GM12878 (cell line): ENCODE measurements around the gene GPBAR1. TPM values are rescaled to one million over a fixed set of nuclear protein-coding genes. Genes with fewer than 3 reads are reported as not detected.
A peak's percentile ranks its signal among the peaks of the same experiment; 100 is the strongest.

ENCODE experiments used
- BCL11A ChIP-seq: IDR thresholded peaks from 2 replicates; pipeline ENCODE4 v1.6.1; 2011; ENCODE audit warnings: low read depth, low read length
- BHLHE40 ChIP-seq, 2 experiments: fragments of 450-650 bp in 1 of 2; IDR thresholded peaks; 2 replicates each; pipeline ENCODE4 v1.6.1; 2011 to 2017; ENCODE audit warnings: low read depth in 2 of 2, borderline replicate concordance in 1 of 2, improper control_type of control experiment in 1 of 2, low read length in 1 of 2, mild to moderate bottlenecking in 1 of 2
- ESRRA ChIP-seq: IDR thresholded peaks from 2 replicates; pipeline ENCODE4 v1.6.1; 2012; ENCODE audit warnings: mild to moderate bottlenecking, low read length, improper control_type of control experiment
- FOXM1 ChIP-seq: IDR thresholded peaks from 2 replicates; pipeline ENCODE4 v1.6.1; 2012; ENCODE audit warnings: low read depth, mild to moderate bottlenecking, inconsistent platforms, low read length, moderate library complexity
- GABPA ChIP-seq: IDR thresholded peaks from 2 replicates; pipeline ENCODE4 v1.6.1; 2014; ENCODE audit warnings: antibody characterized with exemption, low read depth, mild to moderate bottlenecking, inconsistent platforms
- HCFC1 ChIP-seq: fragments of 150-350 bp; IDR thresholded peaks from 2 replicates; pipeline ENCODE4 v1.6.1; 2014; ENCODE audit warnings: low read length
- HDAC2 ChIP-seq: fragments of 200-600 bp; sonication (generic); IDR thresholded peaks from 2 replicates; pipeline ENCODE4 v1.6.1; 2017
- KLF5 ChIP-seq: fragments of 450-650 bp; IDR thresholded peaks from 2 replicates; pipeline ENCODE4 v1.6.1; 2014; ENCODE audit warnings: mild to moderate bottlenecking; ENCODE audit not compliant: partially characterized antibody
- NFYB ChIP-seq: IDR thresholded peaks from 2 replicates; pipeline ENCODE4 v1.6.1; 2011; ENCODE audit warnings: low read depth, mild to moderate bottlenecking, low read length, improper control_type of control experiment, moderate library complexity; ENCODE audit not compliant: insufficient read depth
- NR2C1 ChIP-seq: fragments of 450-650 bp; IDR thresholded peaks from 2 replicates; pipeline ENCODE4 v1.6.1; 2017; ENCODE audit warnings: antibody characterized with exemption, mild to moderate bottlenecking, moderate library complexity
- NR2C2 ChIP-seq: IDR thresholded peaks from 2 replicates; pipeline ENCODE4 v1.6.1; 2011; ENCODE audit warnings: borderline replicate concordance, low read depth; ENCODE audit not compliant: control insufficient read depth, insufficient read length
- NRF1 ChIP-seq: conservative IDR thresholded peaks from 2 replicates; pipeline ENCODE4 v1.6.1; 2011; ENCODE audit warnings: mild to moderate bottlenecking, low read depth, low read length, improper control_type of control experiment
- SP1 ChIP-seq: IDR thresholded peaks from one replicate; pipeline ENCODE4 v1.6.1; 2011; ENCODE audit warnings: low read depth, low read length
- SPI1 ChIP-seq: IDR thresholded peaks from 2 replicates; pipeline ENCODE4 v1.6.1; 2011; ENCODE audit warnings: low read depth, mild to moderate bottlenecking, low read length, moderate library complexity, borderline replicate concordance; ENCODE audit not compliant: insufficient read depth
- STAT1 ChIP-seq: fragments of 450-650 bp; conservative IDR thresholded peaks from 2 replicates; pipeline ENCODE4 v1.6.1; 2014; ENCODE audit warnings: antibody characterized with exemption, mild to moderate bottlenecking
- TBL1XR1 ChIP-seq: IDR thresholded peaks from 2 replicates; pipeline ENCODE4 v1.6.1; 2012; ENCODE audit warnings: low read depth, low read length, improper control_type of control experiment
- polyA plus RNA-seq, 11 experiments: library from polyadenylated mRNA; depleted of rRNA in 4 of 11; unstranded in 6 of 11; stranded (reverse) in 5 of 11; fragments of >200 nt; fragmentation: Nextera tagmentation in 4 of 11; fragmentation: Illumina TruSeq in 1 of 11; extraction: Ambion mirVana in 4 of 11; extraction: Trizol in 1 of 11; gene quantifications; 1 replicate in 1 of 11; 2 replicates in 10 of 11; pipeline versions ENCODE4 v1.2.1 to v1.2.3, GENCODE V29; 2011 to 2016; ENCODE audit warnings: inconsistent platforms in 2 of 11, missing spikeins in 2 of 11, low read depth in 1 of 11
- total RNA-seq, 4 experiments: library from RNA; depleted of rRNA in 3 of 4; stranded (reverse); fragments of >200 nt in 3 of 4; fragmentation: Illumina TruSeq in 1 of 4; extraction: Trizol in 1 of 4; gene quantifications; 2 replicates each; pipeline versions ENCODE4 v1.2.1 to v1.2.3, GENCODE V29; 2013 to 2021
- TF ChIP-seq, protein P1 (sequence below): IDR thresholded peaks from 2 replicates; pipeline ENCODE4 v1.6.1; 2012; ENCODE audit warnings: low read depth, low read length, improper control_type of control experiment
- TF ChIP-seq, protein P2 (sequence below): IDR thresholded peaks from 2 replicates; pipeline ENCODE4 v1.6.1; 2011; ENCODE audit warnings: low read depth, mild to moderate bottlenecking, low read length, moderate library complexity, borderline replicate concordance; ENCODE audit errors: extremely low read depth
- TF ChIP-seq, protein P3 (sequence below): fragments of 450-650 bp; IDR thresholded peaks from 2 replicates; pipeline ENCODE4 v1.6.1; 2017; ENCODE audit warnings: low read depth, mild to moderate bottlenecking, moderate library complexity
- TF ChIP-seq, protein P4 (sequence below): IDR thresholded peaks from 2 replicates; pipeline ENCODE4 v1.6.1; 2011; ENCODE audit warnings: borderline replicate concordance, low read depth, mild to moderate bottlenecking, moderate library complexity, low read length; ENCODE audit not compliant: insufficient read depth, poor library complexity, severe bottlenecking
- TF ChIP-seq, protein P5 (sequence below): fragments of 450-650 bp; IDR thresholded peaks from 2 replicates; pipeline ENCODE4 v1.6.1; 2016; ENCODE audit warnings: mild to moderate bottlenecking
- TF ChIP-seq, protein P6 (sequence below): IDR thresholded peaks from 2 replicates; pipeline ENCODE4 v1.6.1; 2012; ENCODE audit warnings: low read depth, low read length, improper control_type of control experiment

The GPBAR1 gene
- total and polyA plus RNA-seq, 10 of the 15 experiments (the other 5 are each of a cell fraction or from before 2014, with no cell fraction given), result 0.03 to 0.36 (median 0.11) TPM; not detected in 3

DNA sequence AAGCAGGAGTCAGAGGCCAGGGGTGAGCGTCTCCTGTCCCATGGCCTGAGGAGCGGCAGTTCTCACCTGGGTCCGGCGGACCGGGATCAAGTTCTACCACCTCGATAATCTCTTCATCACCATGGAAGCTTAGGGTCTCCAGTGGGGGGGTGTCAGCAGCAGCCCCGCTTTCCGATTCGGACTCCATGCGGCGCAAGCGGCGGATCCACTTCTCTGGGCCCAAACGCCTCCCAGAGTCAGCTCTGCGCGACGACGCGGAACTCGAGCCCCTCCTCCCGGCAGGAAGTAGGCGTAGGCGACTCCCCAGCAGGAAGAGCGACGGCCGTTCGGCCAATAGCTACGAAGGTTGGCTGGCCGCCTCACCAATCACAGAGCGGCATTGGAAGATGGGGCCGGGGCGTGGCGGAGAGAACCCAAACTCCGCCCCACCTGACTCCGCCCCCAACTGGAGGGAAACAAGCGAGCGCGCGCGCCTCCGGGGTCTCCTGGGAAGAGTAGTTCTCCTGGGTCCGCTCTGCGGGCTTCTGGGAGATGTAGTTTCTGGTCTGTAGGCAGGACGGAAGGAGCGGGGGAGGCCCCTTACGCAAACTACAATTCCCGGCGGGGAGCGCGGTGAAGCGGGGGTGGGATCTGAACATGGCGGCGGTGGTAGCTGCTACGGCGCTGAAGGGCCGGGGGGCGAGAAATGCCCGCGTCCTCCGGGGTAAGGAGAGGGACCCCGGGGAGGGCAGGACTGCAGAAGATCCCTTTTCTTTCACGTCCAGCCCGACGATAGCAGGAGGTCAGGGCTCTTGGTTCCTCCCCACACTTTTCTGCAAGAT, 9.3 kb downstream of the GPBAR1 start, which contains the start of the genes AAMP and PNKD (continued):
- TF ChIP-seq, protein P1, sequence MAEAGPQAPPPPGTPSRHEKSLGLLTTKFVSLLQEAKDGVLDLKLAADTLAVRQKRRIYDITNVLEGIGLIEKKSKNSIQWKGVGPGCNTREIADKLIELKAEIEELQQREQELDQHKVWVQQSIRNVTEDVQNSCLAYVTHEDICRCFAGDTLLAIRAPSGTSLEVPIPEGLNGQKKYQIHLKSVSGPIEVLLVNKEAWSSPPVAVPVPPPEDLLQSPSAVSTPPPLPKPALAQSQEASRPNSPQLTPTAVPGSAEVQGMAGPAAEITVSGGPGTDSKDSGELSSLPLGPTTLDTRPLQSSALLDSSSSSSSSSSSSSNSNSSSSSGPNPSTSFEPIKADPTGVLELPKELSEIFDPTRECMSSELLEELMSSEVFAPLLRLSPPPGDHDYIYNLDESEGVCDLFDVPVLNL, result peak; percentile 61; the same call in 1 of the 2 replicates
- TF ChIP-seq STAT1 (0 out of 2 replicates have a peak, but pooled peaks have one; percentile 53), NFYB (peak; percentile 88), HDAC2 (no peak), FOXM1 (no peak), SPI1 (peak; percentile 15; the same call in 1 of the 2 replicates), GABPA (peak; percentile 82), TBL1XR1 (peak; percentile 47; the same call in 1 of the 2 replicates), SP1 (peak; percentile 99), NR2C1 (peak; percentile 78), BHLHE40 (IDR thresholded peaks at IDR 0.05; ENCODE audit: borderline replicate concordance in 1 of 2, low read depth in 2 of 2, low read length in 1 of 2) (peak; percentile 13 to 33; a peak in 2 of 4 replicates), NRF1 (0 out of 2 replicates have a peak, but pooled peaks have one; percentile 25), ESRRA (0 out of 2 replicates have a peak, but pooled peaks have one; percentile 28), HCFC1 (peak; percentile 98), KLF5 (peak; percentile 92), NR2C2 (no peak), BCL11A (no peak)
- TF ChIP-seq, protein P2, sequence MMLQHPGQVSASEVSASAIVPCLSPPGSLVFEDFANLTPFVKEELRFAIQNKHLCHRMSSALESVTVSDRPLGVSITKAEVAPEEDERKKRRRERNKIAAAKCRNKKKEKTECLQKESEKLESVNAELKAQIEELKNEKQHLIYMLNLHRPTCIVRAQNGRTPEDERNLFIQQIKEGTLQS, result no peak
- TF ChIP-seq, protein P3, sequence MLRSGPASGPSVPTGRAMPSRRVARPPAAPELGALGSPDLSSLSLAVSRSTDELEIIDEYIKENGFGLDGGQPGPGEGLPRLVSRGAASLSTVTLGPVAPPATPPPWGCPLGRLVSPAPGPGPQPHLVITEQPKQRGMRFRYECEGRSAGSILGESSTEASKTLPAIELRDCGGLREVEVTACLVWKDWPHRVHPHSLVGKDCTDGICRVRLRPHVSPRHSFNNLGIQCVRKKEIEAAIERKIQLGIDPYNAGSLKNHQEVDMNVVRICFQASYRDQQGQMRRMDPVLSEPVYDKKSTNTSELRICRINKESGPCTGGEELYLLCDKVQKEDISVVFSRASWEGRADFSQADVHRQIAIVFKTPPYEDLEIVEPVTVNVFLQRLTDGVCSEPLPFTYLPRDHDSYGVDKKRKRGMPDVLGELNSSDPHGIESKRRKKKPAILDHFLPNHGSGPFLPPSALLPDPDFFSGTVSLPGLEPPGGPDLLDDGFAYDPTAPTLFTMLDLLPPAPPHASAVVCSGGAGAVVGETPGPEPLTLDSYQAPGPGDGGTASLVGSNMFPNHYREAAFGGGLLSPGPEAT, result peak; percentile 53
- TF ChIP-seq, protein P4, sequence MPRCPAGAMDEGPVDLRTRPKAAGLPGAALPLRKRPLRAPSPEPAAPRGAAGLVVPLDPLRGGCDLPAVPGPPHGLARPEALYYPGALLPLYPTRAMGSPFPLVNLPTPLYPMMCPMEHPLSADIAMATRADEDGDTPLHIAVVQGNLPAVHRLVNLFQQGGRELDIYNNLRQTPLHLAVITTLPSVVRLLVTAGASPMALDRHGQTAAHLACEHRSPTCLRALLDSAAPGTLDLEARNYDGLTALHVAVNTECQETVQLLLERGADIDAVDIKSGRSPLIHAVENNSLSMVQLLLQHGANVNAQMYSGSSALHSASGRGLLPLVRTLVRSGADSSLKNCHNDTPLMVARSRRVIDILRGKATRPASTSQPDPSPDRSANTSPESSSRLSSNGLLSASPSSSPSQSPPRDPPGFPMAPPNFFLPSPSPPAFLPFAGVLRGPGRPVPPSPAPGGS, result no peak
- TF ChIP-seq, protein P5, sequence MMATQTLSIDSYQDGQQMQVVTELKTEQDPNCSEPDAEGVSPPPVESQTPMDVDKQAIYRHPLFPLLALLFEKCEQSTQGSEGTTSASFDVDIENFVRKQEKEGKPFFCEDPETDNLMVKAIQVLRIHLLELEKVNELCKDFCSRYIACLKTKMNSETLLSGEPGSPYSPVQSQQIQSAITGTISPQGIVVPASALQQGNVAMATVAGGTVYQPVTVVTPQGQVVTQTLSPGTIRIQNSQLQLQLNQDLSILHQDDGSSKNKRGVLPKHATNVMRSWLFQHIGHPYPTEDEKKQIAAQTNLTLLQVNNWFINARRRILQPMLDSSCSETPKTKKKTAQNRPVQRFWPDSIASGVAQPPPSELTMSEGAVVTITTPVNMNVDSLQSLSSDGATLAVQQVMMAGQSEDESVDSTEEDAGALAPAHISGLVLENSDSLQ, result peak; percentile 100
- TF ChIP-seq, protein P6, sequence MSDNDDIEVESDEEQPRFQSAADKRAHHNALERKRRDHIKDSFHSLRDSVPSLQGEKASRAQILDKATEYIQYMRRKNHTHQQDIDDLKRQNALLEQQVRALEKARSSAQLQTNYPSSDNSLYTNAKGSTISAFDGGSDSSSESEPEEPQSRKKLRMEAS, result peak; percentile 34; the same call in 1 of the 2 replicates
